H1 (cell line): ENCODE data around the gene RGS11. TPM values are rescaled to one million over a fixed set of nuclear protein-coding genes. Genes with fewer than 3 reads are reported as not detected.

Source experiments
- CTCF ChIA-PET: fragments of 300-600 bp; sonication (Branson Sonifier 250); formaldehyde crosslinking; loops from one replicate; lab custom pipeline; 2021; ENCODE audit not compliant: partially characterized antibody; lab: Charles Lee
- POLR2A ChIA-PET: fragments of 300-600 bp; sonication (Branson Sonifier 250); formaldehyde crosslinking; loops from one replicate; lab custom pipeline; 2021; ENCODE audit warnings: inconsistent platforms; ENCODE audit not compliant: partially characterized antibody; lab: Charles Lee
- DNase-seq, 2 experiments: peaks; one replicate each; pipeline versions ENCODE4 v3.0.0 to v3.0.0-alpha.2; 2010 to 2022; ENCODE audit warnings: low spot score in 2 of 2, low read depth in 1 of 2, mixed read lengths in 1 of 2
- FAIRE-seq: peaks from 2 replicates; lab custom pipeline; 2011; peaks lifted over from hg19 to GRCh38; lab: Jason Lieb, UNC
- H2AFZ ChIP-seq: 2 replicates; pipeline ENCODE4 v1.8.1; 2012; ENCODE audit warnings: low read length, inconsistent platforms
- H2AK5ac ChIP-seq: 2 replicates; pipeline ENCODE4 v1.6.1; 2013; ENCODE audit warnings: low read depth, low read length
- H2BK120ac ChIP-seq: replicated peaks from 2 replicates; pipeline ENCODE3; 2013; ENCODE audit warnings: low read depth, low read length, inconsistent platforms
- H2BK12ac ChIP-seq: 2 replicates; pipeline ENCODE4 v1.6.1; 2013; ENCODE audit warnings: low read depth, low read length
- H2BK15ac ChIP-seq: 2 replicates; pipeline ENCODE4 v1.6.1; 2013; ENCODE audit warnings: low read length
- H2BK20ac ChIP-seq: 2 replicates; pipeline ENCODE4 v1.6.1; 2013; ENCODE audit warnings: low read length
- H2BK5ac ChIP-seq: 2 replicates; pipeline ENCODE4 v1.6.1; 2013; ENCODE audit warnings: low read depth, low read length
- H3K14ac ChIP-seq: 2 replicates; pipeline ENCODE4 v1.6.1; 2013; ENCODE audit warnings: inconsistent platforms; ENCODE audit not compliant: insufficient read length
- H3K18ac ChIP-seq: 2 replicates; pipeline ENCODE4 v1.6.1; 2013; ENCODE audit warnings: low read length; ENCODE audit errors: extremely low read depth
- H3K23ac ChIP-seq: 2 replicates; pipeline ENCODE4 v1.6.1; 2013; ENCODE audit warnings: inconsistent platforms; ENCODE audit not compliant: insufficient read length
- H3K23me2 ChIP-seq: 2 replicates; pipeline ENCODE4 v1.6.1; 2013; ENCODE audit warnings: low read depth, low read length
- H3K27ac ChIP-seq: 2 replicates; pipeline ENCODE4 v1.6.1; 2011; ENCODE audit warnings: low read depth, low read length, inconsistent platforms
- H3K27me3 ChIP-seq, 4 experiments: replicated peaks in 1 of 4; 1 replicate in 1 of 4; 2 replicates in 3 of 4; pipeline versions ENCODE4 v1.6.1 to v1.8.1; 2011 to 2013; ENCODE audit warnings: low read length in 3 of 4, mild to moderate bottlenecking in 3 of 4, inconsistent platforms in 2 of 4, mixed read lengths in 2 of 4, moderate library complexity in 1 of 4; ENCODE audit not compliant: control insufficient read depth in 3 of 4, insufficient read depth in 3 of 4; ENCODE audit errors: extremely low read depth in 1 of 4
- H3K36me3 ChIP-seq, 4 experiments: 2 replicates each; pipeline versions ENCODE4 v1.6.1 to v1.8.1; 2011 to 2013; ENCODE audit warnings: mild to moderate bottlenecking in 4 of 4, low read length in 3 of 4, moderate library complexity in 2 of 4, control low read depth in 1 of 4, inconsistent platforms in 1 of 4; ENCODE audit not compliant: insufficient read depth in 4 of 4, control insufficient read depth in 2 of 4
- H3K4ac ChIP-seq: replicated peaks from 2 replicates; pipeline ENCODE3; 2013; ENCODE audit warnings: low read length, low read depth, mixed read lengths, inconsistent platforms; ENCODE audit not compliant: insufficient read length
- H3K4me1 ChIP-seq, 4 experiments: replicated peaks in 1 of 4; 1 replicate in 1 of 4; 2 replicates in 3 of 4; pipeline versions ENCODE4 v1.6.1 to v1.8.1; 2011 to 2013; ENCODE audit warnings: low read length in 3 of 4, inconsistent platforms in 2 of 4, mixed read lengths in 1 of 4; ENCODE audit not compliant: insufficient read depth in 4 of 4, control insufficient read depth in 3 of 4
- H3K4me2 ChIP-seq, 2 experiments: 2 replicates each; pipeline versions ENCODE4 v1.6.1 to v1.8.1; 2011 to 2013; ENCODE audit warnings: low read depth in 2 of 2, low read length in 2 of 2, control low read depth in 1 of 2, inconsistent platforms in 1 of 2, mild to moderate bottlenecking in 1 of 2; ENCODE audit not compliant: insufficient read depth in 1 of 2
- H3K4me3 ChIP-seq, 4 experiments: fragments of 200-600, 300-600 bp in 1 of 4; sonication (generic), shearing (Covaris generic), sonication (Bioruptor Twin) in 1 of 4; 2 replicates each; pipeline versions ENCODE4 v1.5.1 to v1.8.1; 2011 to 2016; ENCODE audit warnings: low read length in 4 of 4, low read depth in 3 of 4, control low read depth in 2 of 4, inconsistent platforms in 2 of 4, mild to moderate bottlenecking in 2 of 4, mixed read lengths in 1 of 4, moderate library complexity in 1 of 4; ENCODE audit not compliant: insufficient read depth in 2 of 4; ENCODE audit errors: extremely low read depth in 1 of 4
- H3K56ac ChIP-seq: replicated peaks from 2 replicates; pipeline ENCODE3; 2013; ENCODE audit warnings: low read depth, mild to moderate bottlenecking, mixed read lengths, low read length, inconsistent platforms; ENCODE audit not compliant: insufficient read length
- H3K79me1 ChIP-seq: 2 replicates; pipeline ENCODE4 v1.6.1; 2013; ENCODE audit warnings: low read depth, low read length, control low read depth
- H3K79me2 ChIP-seq, 2 experiments: 2 replicates each; pipeline versions ENCODE4 v1.6.1 to v1.8.1; 2012 to 2013; ENCODE audit warnings: low read length in 2 of 2, mild to moderate bottlenecking in 2 of 2, inconsistent platforms in 1 of 2; ENCODE audit not compliant: insufficient read depth in 2 of 2, control insufficient read depth in 1 of 2
- H3K9ac ChIP-seq, 4 experiments: replicated peaks in 1 of 4; 1 replicate in 1 of 4; 2 replicates in 3 of 4; pipeline versions ENCODE4 v1.6.1 to v1.8.1; 2011 to 2013; ENCODE audit warnings: low read depth in 3 of 4, low read length in 3 of 4, control low read depth in 2 of 4, mild to moderate bottlenecking in 2 of 4, moderate library complexity in 2 of 4, inconsistent platforms in 1 of 4; ENCODE audit errors: extremely low read depth in 1 of 4
- H3K9me3 ChIP-seq, 2 experiments: 2 replicates each; pipeline versions ENCODE4 v1.6.1 to v1.8.1; 2012 to 2013; ENCODE audit warnings: mild to moderate bottlenecking in 2 of 2, moderate library complexity in 2 of 2, control low read depth in 1 of 2, inconsistent platforms in 1 of 2, low read depth in 1 of 2, low read length in 1 of 2, mixed read lengths in 1 of 2; ENCODE audit not compliant: insufficient read depth in 2 of 2
- H4K20me1 ChIP-seq, 2 experiments: replicated peaks in 1 of 2; 2 replicates each; pipeline versions ENCODE3 to v1.8.1; 2011 to 2013; ENCODE audit warnings: inconsistent platforms in 2 of 2, low read length in 2 of 2, mild to moderate bottlenecking in 1 of 2; ENCODE audit not compliant: insufficient read depth in 2 of 2, control insufficient read depth in 1 of 2
- H4K5ac ChIP-seq: 2 replicates; pipeline ENCODE4 v1.6.1; 2013; ENCODE audit warnings: low read length, low read depth, mixed read lengths, inconsistent platforms; ENCODE audit not compliant: insufficient read length
- H4K8ac ChIP-seq: 2 replicates; pipeline ENCODE4 v1.8.0; 2013; ENCODE audit warnings: mild to moderate bottlenecking, moderate library complexity, low read length, inconsistent platforms; ENCODE audit not compliant: insufficient read depth; ENCODE audit errors: extremely low read depth
- H4K91ac ChIP-seq: replicated peaks from 2 replicates; pipeline ENCODE3; 2013; ENCODE audit warnings: low read length, mixed read lengths, inconsistent platforms; ENCODE audit not compliant: insufficient read length
- CHD1 ChIP-seq: IDR thresholded peaks from 2 replicates; pipeline ENCODE4 v1.6.1; 2012; ENCODE audit warnings: low read depth, low read length, improper control_type of control experiment
- SP4 ChIP-seq: IDR thresholded peaks from 2 replicates; pipeline ENCODE4 v1.6.1; 2012; ENCODE audit warnings: low read length, inconsistent platforms
- WGBS, 2 experiments: shearing (Covaris generic) in 1 of 2; methylation state at CpG; one replicate each; pipeline versions ENCODE4 v1.1.6 to v1.1.7; 2013 to 2015; ENCODE audit warnings: low lambda C conversion rate in 2 of 2, mixed read lengths in 2 of 2, inconsistent platforms in 1 of 2, low coverage in 1 of 2, missing lambda C conversion rate in 1 of 2; ENCODE audit not compliant: insufficient replicate concordance in 2 of 2, insufficient coverage in 1 of 2, insufficient read length in 1 of 2; ENCODE audit errors: extremely low coverage in 1 of 2, missing lambda C conversion rate in 1 of 2; 5-methylcytosine and 5-hydroxymethylcytosine counted together
- polyA plus RNA-seq, 7 experiments: library from polyadenylated mRNA; depleted of rRNA in 3 of 7; stranded (reverse) in 5 of 7; unstranded in 2 of 7; fragments of >200 nt in 5 of 7; fragments of 200-250 nt in 2 of 7; gene quantifications; 1 replicate in 5 of 7; 2 replicates in 1 of 7; 4 replicates in 1 of 7; pipeline versions ENCODE4 v1.2.1 to v1.2.3, GENCODE V29; 2011 to 2013; ENCODE audit warnings: missing spikeins in 2 of 7, mixed read lengths in 2 of 7
- total RNA-seq: library from RNA; stranded (reverse); fragmentation: NEBNext Ultra II Directional; extraction: Animal tissue kit (Norgen Biotek cat#: 25700); gene quantifications from 2 replicates; pipeline ENCODE4 v1.2.1, GENCODE V29; 2021

The RGS11 gene
- total and polyA plus RNA-seq, 2 of the 8 experiments (the other 6 are each of a cell fraction or from before 2014, with no cell fraction given) = 0.84 to 1.2 TPM

- no peak overlapping the region for H2BK20ac ChIP-seq
- H4K20me1 ChIP-seq = peaks cover 23 to 49% of the 10 kb centered on the region in 2 experiments
- H2BK15ac ChIP-seq = no peak overlapping the region
- H3K18ac ChIP-seq = no peak overlapping the region
- no peaks in the 10 kb centered on the region for H3K27me3 ChIP-seq
- no peak overlapping the region; the same call in 1 of the 2 replicates for H2BK5ac ChIP-seq
- H3K9ac ChIP-seq = no peak overlapping the region
- H3K36me3 ChIP-seq = no peaks in the 10 kb centered on the region
- no peak overlapping the region for H2AFZ ChIP-seq
- H2BK120ac ChIP-seq = no peak overlapping the region
- H3K56ac ChIP-seq = no peak overlapping the region
- H2AK5ac ChIP-seq = no peak overlapping the region
- H3K4me2 ChIP-seq = no peak overlapping the region
- ChIA-PET POLR2A (interaction anchor here (1.8 kb wide), 1 partner anchor 27 kb away, joined by 6 read pairs; no protein-coding TSS in a partner anchor), CTCF (interaction anchor here (0.6 to 1.9 kb wide), 10 partner anchors 11 to 230 kb away, joined by 3 to 7 read pairs (median 4); partner anchors contain the start of gene ARHGDIG)
- DNase-seq = no peak
- no peak overlapping the region for H2BK12ac ChIP-seq
- no peak overlapping the region for H3K4me3 ChIP-seq
- no peak overlapping the region for H3K4ac ChIP-seq
- WGBS, 2 experiments = 84% methylated on average over 39 of the region's 55 CpGs; no CpG with 5 or more reads in 1 of the 2 experiments
- peaks cover 0 to 11% (median 6%) of the 10 kb centered on the region in 4 experiments; a peak in 6 of 7 replicates for H3K4me1 ChIP-seq
- H4K91ac ChIP-seq = no peak overlapping the region
- H4K5ac ChIP-seq = no peak overlapping the region
- H3K27ac ChIP-seq = no peak overlapping the region
- no peak overlapping the region; the same call in 1 of the 2 replicates for H4K8ac ChIP-seq
- peaks cover 0 to 71% of the 10 kb centered on the region in 2 experiments; a peak in 3 of 4 replicates for H3K79me2 ChIP-seq
- H3K79me1 ChIP-seq = peaks cover 29% of the 10 kb centered on the region
- H3K23ac ChIP-seq = no peak overlapping the region
- no peaks in the 10 kb centered on the region; the same call in 1 of the 2 replicates for H3K23me2 ChIP-seq
- H3K14ac ChIP-seq = no peak overlapping the region
- no peaks in the 10 kb centered on the region for H3K9me3 ChIP-seq
- FAIRE-seq = no peak
- no peak for TF ChIP-seq CHD1
- TF ChIP-seq SP4 = no peak
Measured at GRCh38 chr16:324451-325334, 48.9 kb upstream of the RGS11 start.
